Measurements from ENCODE around the gene IL1F10.
"Not testable (repeated sequence)": the region's sequence is repeated elsewhere in the genome, so short reads cannot be mapped to it uniquely, and the experiment has no call there.

IL1F10 gene

DNA sequence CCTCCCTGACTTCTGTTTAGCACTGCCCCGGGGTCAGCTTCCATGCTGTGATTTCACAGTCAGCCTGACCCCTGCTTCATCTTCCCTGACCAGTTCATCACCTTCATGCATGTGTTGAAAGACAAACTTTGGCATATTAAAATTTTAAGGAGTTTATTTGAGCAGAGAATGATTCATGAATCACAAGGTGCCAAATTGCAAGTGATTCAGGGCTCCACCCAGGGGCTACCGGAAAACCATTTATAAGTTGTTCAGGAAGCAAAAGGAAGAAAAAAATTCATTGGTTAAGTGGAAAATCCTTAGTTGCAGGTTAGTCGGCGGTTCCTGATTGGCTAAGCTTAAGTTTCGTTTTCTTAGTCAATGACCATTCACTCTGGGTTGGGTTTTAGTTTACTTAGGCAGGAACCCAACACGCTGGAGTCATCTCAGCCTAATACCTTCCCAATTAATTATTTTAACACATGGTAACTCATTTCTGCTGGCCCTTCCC, 10.6 kb downstream of the IL1F10 start:
- FAIRE-seq (no peak), DNase-seq (ENCODE audit: insufficient read length, low spot score) (no peak)

DNA sequence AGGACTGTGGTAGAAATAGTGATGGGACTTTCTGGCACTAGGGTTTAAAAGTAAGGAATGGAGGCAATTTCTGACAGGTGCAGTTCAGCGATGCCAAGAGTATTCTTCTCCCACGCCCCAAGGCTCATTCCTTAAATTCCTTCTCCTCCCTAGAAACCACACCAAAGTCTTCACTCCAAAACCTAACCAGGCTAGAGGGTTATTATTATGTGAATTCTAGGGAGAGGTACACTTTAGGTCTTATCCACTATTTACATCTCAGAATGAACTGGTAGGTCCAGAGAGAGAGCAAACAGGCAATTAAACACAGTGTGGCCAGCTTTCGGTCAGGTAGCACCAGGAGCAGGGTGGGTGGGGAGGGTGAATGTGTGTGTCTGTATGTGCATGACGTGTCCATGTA, 11.4 kb downstream of the IL1F10 start:
- FAIRE-seq (no peak), DNase-seq (ENCODE audit: insufficient read length, low spot score) (no peak)

DNA sequence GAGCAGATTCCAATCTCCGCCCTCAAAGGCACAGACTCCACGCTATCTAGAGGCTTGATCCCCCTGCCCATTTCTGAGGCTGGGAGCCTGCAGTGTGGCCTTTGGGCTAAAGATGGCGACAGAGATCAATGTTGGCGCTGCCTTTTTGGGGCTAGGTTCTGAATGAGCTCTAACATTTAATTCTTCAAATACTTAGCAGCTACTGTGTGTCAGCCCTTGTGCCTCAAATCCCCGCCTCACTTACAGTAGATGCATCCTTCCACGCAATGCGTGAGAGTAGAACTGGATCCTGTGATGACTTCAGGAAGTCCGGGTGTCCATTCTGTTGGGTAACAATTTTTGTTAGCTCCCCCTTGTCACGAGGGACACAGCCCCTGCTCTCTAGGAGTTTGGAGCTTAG, 12.4 kb downstream of the IL1F10 start:
- FAIRE-seq (peak; percentile 80), DNase-seq (ENCODE audit: insufficient read length, low spot score) (peak; percentile 27)

DNA sequence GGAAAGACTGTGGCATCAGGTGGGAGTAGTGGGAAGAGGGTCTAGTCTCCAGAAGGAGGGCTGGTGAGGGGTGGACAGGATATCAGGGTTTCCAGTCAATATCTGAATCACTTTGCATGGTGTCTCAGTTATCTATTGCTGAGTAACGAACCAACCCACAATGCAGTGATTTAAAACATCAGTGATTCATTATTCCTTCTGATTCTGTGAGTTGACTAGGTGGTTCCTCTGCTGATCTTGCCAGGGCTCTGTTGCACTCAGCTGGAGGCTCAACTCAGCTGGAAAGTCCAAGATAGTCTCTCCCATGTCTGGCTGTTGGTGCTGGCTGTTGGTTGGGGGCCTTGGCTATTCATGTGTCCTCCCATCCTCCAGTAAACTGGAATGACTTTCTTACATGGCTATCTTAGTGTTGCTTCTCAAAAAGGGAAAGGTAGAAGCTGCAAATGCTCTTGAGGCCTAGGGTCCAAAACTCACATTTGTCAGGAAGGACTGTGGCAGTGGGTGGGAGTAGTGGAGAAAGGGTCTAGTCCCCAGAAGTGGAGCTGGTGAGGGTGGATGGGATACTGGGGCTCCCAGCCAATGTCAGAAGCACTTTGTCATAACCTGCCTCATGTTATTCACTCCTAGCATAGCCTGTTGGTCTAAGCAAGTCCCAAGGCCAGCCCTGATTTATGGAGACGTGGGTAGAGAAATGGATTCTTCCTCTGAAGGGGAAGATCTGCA, 13.9 kb downstream of the IL1F10 start:
- DNase-seq (ENCODE audit: insufficient read length, low spot score) (no peak), FAIRE-seq (no peak)

DNA sequence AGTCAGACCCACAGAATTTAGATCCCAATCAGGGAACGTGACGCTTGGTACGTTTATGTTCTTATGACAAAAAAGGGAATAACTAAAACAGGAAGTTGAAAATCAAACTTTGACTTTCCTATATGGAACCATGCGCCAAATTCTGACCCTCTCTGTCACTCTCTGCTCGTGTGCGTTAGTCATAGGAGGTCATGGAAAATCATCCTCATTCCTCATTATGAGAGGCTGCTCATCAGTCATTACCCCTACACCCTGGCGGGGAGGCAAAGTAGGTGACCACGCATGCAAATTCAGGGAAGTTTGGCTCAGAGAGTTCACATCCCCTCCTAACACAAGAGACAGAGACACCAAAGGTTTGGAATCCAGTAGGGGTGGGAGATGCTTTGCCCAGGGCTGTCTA, 15.5 kb downstream of the IL1F10 start:
- FAIRE-seq (no peak), DNase-seq (ENCODE audit: insufficient read length, low spot score) (no peak)

DNA sequence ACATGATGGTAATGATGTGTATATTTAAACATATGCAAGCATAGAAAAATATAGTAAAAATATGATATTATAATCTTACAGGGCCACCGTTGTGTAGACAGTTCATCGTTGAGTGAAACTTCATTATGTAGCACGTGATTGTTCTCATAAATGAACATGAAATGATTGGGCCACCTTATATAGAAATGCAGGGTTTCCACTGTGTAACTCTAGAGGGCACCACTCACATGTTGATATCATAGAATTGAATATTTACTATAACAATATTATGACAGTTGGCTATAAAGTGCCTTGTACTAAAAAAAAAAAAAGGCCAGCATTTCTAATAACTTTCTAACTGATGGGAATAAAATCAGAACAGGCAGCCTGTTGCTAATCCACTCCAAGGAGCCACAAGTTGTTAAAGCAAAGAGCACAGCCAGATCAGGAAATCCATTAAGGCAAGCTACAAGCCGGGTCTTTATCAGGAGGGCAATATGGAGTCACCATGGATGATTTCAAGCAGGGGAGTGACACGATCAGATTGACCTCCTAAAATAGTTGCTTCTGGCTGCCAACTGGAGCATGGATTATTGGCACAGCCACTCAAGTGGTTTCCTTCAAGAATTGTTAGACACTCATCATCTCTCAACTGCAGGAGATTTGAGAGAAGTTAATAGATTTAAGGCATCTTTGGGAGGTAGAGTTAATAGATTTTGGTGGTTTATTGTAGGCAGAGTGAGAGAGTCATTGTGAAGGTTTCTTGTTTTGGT, 16.7 kb downstream of the IL1F10 start:
- FAIRE-seq = no peak
- no peak for DNase-seq (ENCODE audit: insufficient read length, low spot score)

DNA sequence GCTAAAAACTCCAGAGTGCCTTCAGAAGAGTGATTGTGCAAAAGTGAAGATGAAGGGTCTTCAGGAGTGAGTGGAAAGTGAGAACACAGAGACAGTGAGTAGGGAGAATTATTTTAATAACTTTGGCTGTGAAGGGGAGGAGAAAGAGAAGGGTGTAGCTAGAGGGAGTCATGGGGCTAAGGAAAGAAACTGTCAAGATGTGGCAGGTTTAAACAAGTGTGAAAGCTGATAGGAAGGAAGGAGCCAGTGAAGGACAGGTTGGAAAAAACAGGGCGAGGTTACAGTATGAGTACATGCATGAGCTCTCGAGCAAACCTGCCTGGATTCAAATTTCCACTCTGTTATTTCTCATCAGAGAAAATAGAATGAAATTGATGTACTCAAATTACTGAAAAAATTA, 17.8 kb downstream of the IL1F10 start:
- no peak for DNase-seq (ENCODE audit: insufficient read length, low spot score)

DNA sequence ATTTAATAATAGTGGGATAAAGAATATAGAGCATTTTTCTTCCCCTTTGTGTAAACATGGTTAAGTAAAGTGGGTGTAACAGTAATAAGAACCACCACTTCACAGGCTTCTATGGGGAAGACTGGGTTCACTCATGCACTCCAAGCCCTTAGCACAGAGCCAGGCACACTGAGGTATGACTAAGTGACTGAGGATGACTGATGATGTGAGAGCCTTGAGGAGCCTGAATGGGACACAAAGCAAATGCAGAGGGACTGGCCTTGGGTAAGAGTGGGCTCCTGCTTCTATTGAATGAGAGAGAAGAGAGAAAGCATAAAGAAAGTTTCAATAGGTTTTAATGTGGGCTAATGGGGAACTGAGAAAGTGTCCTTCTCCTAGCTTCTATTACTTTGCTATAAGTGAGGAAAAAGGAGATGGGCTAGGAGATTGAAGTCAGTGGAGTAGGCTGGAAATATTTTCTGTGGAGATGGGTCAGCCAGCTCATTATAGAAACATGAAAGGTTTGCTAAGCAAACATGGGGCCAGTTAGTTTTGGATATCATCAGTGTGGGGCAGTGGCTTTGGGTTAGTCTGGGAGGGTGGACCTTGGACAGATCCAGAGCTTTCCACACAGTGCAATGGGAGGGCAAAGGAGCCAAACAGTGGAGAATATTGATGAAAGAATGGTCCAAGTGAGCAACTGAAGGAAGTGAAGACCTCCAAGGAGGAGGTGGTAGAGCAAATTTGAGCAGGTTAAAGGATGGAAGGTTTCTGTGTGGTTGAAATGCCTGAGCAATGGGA, 20.6 kb downstream of the IL1F10 start:
- FAIRE-seq (no peak), DNase-seq (ENCODE audit: insufficient read length, low spot score) (no peak)

More for the DNA sequence above, 17.8 kb downstream of the IL1F10 start:
- FAIRE-seq = no peak

DNA sequence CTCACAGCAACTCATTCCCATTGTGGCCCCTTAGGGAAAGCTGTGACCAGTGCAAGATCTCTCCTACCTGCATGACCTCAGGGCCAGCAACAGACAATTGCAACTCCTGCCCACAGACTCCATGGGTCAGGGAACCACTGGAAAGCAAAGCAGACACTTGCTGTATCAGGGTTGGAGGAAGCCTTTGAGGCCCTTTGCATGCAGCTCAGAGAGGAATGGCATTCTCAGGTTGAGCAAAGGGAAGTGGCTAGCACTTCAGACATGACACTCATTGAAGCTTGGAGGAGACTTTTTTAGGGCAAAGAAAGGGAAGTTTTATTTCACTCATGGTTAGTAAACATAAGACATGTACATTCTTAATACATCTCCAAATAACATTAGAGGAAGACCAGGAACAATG, 22.1 kb downstream of the IL1F10 start:
- DNase-seq (ENCODE audit: insufficient read length, low spot score) (no peak), FAIRE-seq (no peak)

DNA sequence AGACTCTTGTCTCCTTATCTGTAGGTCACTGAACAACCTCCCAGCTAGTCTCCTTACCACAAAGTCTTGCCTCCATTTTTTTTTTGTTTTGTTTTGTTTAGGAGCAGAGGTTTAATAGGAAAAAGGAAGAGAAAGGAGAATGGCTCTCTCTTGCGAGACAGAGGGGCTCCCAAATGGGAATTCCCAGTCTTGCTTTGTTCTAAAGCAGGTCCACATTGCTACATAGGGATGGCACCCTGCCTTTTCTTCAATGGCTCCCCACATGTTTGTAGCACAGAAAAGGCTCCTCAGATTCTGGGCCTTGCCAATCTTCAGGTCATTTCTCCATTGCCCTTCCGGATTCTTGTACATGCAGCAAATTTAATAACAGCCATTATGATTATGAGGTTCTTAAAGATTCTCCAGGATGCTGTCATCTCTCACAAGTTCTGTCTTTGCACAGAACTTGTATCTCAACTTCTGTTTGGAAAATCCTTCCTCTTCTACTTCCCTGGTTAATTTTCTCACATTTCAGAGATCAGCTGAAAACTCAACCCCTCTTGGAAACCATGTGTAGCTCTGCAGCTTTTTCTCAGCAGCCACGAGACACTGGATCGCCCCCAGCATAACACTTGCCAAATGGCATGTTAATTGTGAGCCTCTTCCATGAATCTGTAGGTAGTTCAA, 23.6 kb downstream of the IL1F10 start:
- DNase-seq (ENCODE audit: insufficient read length, low spot score) = no peak
- FAIRE-seq = no peak

DNA sequence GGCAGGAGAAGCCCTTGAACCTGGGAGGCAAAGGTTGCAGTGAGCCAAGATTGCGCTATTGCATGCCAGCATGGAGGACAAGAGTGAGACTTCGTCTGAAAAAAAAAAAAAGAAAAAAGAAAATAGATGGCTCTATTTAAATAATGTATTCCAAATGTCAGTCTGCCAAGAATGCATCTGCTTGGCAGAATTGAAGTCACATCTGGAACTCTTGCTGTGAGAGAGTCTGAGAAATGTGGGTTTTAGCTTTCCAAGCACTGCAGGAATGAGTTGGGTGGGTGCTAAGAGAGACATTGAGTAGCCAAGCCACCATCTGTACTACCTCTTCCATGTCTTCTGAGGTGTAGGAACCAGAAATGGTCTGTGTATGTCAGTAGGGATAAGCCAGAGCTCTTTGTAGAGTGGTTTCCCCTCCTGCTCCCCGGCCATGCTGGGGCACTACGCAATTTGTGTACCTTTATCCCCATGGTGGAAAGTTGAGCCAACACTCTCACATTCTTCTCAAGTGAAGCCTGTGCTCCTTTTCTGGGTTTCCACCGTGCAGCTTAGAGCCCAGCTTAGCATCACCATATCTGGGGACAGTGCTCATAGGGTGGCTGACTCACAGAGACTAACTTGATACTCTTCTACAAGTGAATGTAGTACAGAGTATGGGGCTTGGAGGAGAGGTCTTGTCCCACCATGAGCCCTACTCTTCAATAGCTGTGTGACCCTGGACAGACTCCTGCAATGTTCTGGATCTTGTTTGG, 25.3 kb downstream of the IL1F10 start:
- no peak for DNase-seq (ENCODE audit: insufficient read length, low spot score)
- no peak for FAIRE-seq

DNA sequence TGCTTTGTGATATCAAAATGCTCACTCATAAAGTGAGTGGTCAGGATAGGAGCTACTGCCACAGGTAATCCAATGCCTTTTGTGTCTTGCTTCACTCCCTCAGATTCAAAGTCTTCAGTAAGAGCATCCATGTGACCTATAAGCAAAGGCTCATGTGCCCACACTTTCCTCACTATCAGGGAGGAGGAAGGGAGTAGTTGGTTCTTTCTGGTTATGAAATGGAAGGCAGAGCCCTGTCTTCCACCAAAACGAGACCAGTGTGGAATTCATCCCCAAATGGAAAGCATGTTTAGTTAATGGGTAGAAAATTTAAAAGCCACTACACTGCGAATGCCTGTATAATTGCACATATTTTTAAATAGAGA, 25.8 kb downstream of the IL1F10 start:
- no peak for FAIRE-seq

DNA sequence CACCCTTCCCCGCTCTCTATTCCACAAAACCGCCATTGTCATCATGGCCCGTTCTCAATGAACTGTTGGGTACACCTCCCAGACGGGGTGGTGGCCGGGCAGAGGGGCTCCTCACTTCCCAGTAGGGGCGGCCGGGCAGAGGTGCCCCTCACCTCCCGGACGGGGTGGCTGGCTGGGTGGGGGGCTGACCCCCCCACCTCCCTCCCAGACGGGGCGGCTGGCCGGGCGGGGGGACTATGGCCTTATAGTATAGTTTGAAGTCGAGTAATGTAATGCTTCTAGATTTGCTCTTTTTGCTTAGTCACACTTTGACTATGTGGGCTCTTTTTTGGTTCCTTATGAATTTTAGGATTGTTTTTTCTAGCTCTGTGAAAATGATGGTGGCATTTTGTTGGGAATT, 28.5 kb downstream of the IL1F10 start:
- not testable (repeated sequence) for DNase-seq (ENCODE audit: insufficient read length, low spot score); FAIRE-seq

More for the DNA sequence above, 25.8 kb downstream of the IL1F10 start:
- DNase-seq (ENCODE audit: insufficient read length, low spot score) = no peak

DNA sequence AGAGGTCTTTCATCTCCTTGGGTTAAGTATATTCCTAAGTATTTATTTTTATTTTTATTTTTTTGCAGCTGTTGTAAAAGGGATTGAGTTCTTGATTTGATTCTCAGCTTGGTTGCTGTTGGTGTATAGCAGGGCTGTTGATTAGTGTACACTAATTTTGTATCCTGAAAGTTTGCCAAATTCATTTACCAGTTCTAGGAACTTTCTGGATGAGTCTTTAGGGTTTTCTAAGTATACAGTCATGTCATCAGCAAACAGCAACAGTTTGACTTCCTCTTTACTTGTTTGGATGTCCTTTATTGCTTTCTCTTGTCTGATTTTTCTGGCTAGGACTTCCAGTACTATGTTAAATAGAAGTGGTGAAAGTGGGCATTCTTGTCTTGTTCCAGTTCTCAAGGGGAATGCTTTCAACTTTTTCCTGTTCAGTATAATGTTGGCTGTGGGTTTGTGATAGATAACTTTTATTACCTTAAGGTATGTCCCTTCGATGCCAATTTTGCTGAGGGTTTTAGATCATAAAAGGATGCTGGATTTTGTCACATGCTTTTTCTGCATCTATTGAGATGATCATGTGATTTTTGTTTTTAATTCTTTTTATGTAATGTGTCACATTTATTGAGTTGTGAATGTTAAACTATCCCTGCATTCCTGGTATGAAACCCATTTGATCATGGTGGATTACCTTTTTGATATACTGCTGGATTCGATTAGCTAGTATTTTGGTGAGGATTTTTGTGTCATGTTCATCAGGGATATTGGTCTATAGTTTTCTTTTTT, 29.3 kb downstream of the IL1F10 start:
- DNase-seq (ENCODE audit: insufficient read length, low spot score); FAIRE-seq: not testable (repeated sequence)

DNA sequence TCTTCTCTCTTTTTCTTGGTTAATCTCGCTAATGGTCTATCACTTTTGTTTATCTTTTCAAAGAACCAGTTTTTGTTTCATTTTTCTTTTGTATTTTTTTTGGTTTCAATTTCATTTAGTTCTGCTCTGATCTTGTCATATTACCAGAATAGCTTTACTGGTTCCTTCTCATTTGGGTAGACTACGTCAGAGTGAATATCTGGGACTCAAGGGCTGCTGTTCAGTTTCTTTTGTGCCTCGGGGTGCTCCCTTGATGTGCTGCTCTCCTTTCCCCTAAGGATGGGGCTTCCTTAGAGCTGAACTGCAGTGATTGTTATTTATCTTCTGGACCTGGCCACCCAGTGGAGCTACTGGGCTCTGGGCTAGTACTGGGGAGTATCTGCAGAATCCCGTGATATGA, 30.3 kb downstream of the IL1F10 start:
- no peak for FAIRE-seq

DNA sequence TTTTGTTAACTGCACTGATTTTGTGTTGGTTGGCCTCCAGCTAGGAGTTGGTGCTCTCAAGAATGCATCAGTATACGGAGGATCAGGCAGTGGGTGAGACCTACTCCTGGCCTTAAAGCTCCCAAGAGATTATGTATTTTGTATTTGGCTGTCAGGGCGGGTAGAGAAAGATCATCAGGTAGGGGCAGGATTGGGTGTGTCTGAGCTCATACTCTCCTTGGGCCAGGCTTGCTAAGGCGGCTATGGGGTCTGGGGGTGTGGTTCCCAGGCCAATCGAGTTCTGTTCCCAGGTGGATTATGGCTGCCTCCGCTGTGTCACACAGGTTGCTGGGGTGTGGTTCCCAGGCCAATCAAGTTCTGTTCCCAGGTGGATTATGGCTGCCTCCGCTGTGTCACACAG, 30.8 kb downstream of the IL1F10 start:
- DNase-seq (ENCODE audit: insufficient read length, low spot score) = no peak
- FAIRE-seq = no peak

More for the DNA sequence above, 30.3 kb downstream of the IL1F10 start:
- no peak for DNase-seq (ENCODE audit: insufficient read length, low spot score)

DNA sequence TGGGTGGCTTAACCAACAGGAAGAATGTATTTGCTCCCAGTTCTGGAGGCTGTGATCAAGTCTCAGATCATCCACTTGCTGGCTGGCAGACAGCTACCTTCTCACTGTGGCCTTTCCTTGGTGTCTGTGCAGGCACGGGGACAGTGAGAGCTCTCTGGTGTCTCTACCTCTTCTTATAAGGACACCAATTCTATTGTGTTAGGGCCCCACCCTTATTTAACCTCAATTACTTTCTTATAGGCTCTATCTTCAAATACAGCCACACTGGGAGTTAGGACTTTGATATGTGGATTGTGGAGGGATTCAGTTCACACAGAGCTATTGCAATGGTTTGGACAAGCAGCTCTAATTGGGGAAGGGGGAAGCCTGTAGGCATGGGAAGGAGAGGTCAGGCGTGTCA, 34.4 kb downstream of the IL1F10 start:
- no peak for DNase-seq (ENCODE audit: insufficient read length, low spot score)
- FAIRE-seq = no peak

DNA sequence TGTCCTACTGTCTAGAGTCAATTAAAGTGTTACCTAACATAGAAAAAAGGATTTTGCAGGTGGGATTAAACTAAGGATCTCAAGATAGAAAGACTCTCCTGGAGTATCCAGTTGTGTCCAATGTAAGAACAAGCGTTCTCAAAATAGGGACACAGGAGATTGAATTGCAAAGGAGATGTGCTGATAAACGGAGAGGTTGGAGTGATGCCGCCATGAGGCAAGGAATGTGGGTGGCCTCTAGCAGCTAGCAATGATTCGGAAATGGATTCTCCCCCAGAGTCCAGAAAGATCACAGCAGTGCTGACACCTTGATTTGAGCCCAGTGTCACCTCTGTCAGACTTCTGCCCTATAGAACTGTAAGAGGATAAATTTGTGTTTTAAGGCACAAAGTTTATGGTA, 35.5 kb downstream of the IL1F10 start:
- no peak for DNase-seq (ENCODE audit: insufficient read length, low spot score)
- FAIRE-seq = no peak

DNA sequence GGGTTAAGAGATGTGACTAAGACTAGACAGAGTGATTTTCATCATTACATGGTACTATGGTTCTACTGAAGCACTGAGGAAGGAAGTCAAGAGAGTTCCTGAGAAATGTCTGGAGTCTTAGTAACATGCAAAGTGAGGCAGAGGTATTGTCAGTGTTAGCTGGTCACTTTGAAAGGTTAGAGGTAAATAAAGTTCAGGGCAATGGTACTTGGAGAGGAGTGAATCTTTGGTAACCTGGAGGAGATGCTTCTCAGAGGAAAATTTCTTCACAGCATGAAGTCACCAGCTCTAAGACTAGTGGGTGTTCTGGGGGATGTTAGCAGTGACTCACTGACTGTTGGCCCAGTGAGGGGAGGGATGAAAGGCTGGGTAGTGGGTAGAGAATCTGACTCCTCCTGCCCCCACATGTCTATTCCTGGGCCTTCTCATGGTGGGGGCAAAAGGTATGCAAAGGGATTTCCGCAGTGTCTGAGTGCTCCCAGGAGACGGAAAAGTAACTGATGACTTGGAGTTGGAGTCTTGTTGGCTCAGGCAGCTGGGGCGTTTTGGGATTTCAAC, 36.4 kb downstream of the IL1F10 start:
- DNase-seq (ENCODE audit: insufficient read length, low spot score) = no peak
- no peak for FAIRE-seq

Measured in GM19239 (cell line).